Activated CD4-positive, alpha-beta memory T cell treated with anti-CD3 and anti-CD28 coated beads, Interleukin-2, amount 10 ng/mL, durations not matched to agents 7 days and 5 days (primary cell): Measurements from ENCODE around the gene GBP7. TPM values are rescaled to one million over a fixed set of nuclear protein-coding genes. Genes with fewer than 3 reads are reported as not detected.

ENCODE experiments used
- CTCF ChIA-PET: fragments of 350-600 bp; sonication (Branson Sonifier 250); formaldehyde crosslinking; loops from one replicate; lab custom pipeline; 2021; ENCODE audit warnings: antibody characterized with exemption, inconsistent platforms; lab: Charles Lee
- POLR2A ChIA-PET: fragments of 350-600 bp; sonication (Branson Sonifier 250); formaldehyde crosslinking; loops from one replicate; lab custom pipeline; 2021; ENCODE audit warnings: antibody characterized with exemption; lab: Charles Lee
- DNase-seq: peaks from one replicate; pipeline ENCODE4 v3.0.0-alpha.2; 2020
- H3K27ac Mint-ChIP-seq: one replicate; pipeline ENCODE4 v1.8.0; 2021; ENCODE audit warnings: mild to moderate bottlenecking, mixed read lengths
- H3K27me3 Mint-ChIP-seq: one replicate; pipeline ENCODE4 v1.8.0; 2021; ENCODE audit warnings: mixed read lengths
- H3K36me3 Mint-ChIP-seq: one replicate; pipeline ENCODE4 v1.8.0; 2021; ENCODE audit warnings: low read depth, mixed read lengths
- H3K4me1 Mint-ChIP-seq: one replicate; pipeline ENCODE4 v1.8.0; 2021; ENCODE audit warnings: mixed read lengths
- H3K4me3 Mint-ChIP-seq: one replicate; pipeline ENCODE4 v1.8.0; 2021; ENCODE audit warnings: mild to moderate bottlenecking, mixed read lengths
- H3K9me3 Mint-ChIP-seq: one replicate; pipeline ENCODE4 v1.8.0; 2021; ENCODE audit warnings: mixed read lengths
- total RNA-seq, 2 experiments: library from RNA; stranded (reverse); gene quantifications; one replicate each; pipeline ENCODE4 v1.2.3, GENCODE V29; 2021

Gene GBP7
- total RNA-seq, 2 experiments from 2014 or later = 0.15 to 0.30 TPM

DNA sequence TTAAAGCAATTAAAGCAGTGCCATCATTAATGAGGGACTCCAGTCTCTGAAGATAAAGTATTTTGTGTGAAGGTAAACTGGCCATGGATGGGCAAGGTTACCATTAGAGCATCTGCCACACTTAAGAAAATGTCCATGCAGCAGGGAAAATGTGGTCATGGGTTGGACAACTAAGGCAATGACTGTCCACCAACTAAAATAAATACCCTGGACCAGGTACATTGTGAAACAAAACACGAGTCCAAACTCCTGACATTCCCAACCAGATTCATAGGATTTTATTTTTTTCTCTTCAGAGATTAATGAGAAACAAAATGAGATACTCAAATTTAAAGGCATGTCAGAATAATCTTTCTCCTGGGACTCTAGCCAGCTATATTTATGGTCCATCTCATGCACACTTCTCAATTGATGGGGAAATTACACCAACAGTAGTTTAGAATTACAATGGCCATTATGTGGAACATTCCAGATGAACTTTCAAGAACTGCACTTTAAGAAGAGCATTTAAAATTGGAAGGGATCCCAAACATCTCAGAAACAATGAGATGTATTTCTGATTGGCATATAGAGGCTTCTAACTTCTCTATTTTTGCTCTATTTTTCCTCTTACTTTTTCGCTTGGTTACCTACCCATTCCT, 8.1 kb downstream of the GBP7 start:
- H3K4me3 Mint-ChIP-seq = no peak overlapping the region
- H3K4me1 Mint-ChIP-seq = peaks cover 8% of the 10 kb centered on the region
- no peak for DNase-seq
- no peak overlapping the region for H3K27ac Mint-ChIP-seq
- peaks cover 9% of the 10 kb centered on the region for H3K36me3 Mint-ChIP-seq
- no peaks in the 10 kb centered on the region for H3K27me3 Mint-ChIP-seq
- H3K9me3 Mint-ChIP-seq = peaks cover 9% of the 10 kb centered on the region
- ChIA-PET CTCF (no interaction called here), POLR2A (no interaction called here)

GRCh38 chr1:89166705-89167104, 9.1 kb downstream of the GBP7 start:
- H3K9me3 Mint-ChIP-seq = peaks cover 9% of the 10 kb centered on the region
- H3K27me3 Mint-ChIP-seq = no peaks in the 10 kb centered on the region
- H3K36me3 Mint-ChIP-seq = peaks cover 9% of the 10 kb centered on the region
- ChIA-PET POLR2A (no interaction called here), CTCF (no interaction called here)
- DNase-seq = no peak
- no peak overlapping the region for H3K27ac Mint-ChIP-seq
- peaks cover 8% of the 10 kb centered on the region for H3K4me1 Mint-ChIP-seq
- no peak overlapping the region for H3K4me3 Mint-ChIP-seq

- POLR2A ChIA-PET = no interaction called here
- CTCF ChIA-PET = no interaction called here
- DNase-seq = no peak
- Mint-ChIP-seq H3K4me3 (no peak overlapping the region), H3K9me3 (peaks cover 8% of the 10 kb centered on the region), H3K36me3 (peaks cover 9% of the 10 kb centered on the region), H3K4me1 (peaks cover 3% of the 10 kb centered on the region), H3K27ac (no peak overlapping the region), H3K27me3 (no peaks in the 10 kb centered on the region)
Measured at GRCh38 chr1:89165811-89166210, 10.0 kb downstream of the GBP7 start.

- ChIA-PET CTCF (no interaction called here), POLR2A (no interaction called here)
- peaks cover 8% of the 10 kb centered on the region for H3K27me3 Mint-ChIP-seq
- H3K4me3 Mint-ChIP-seq = no peak overlapping the region
- peaks cover 3% of the 10 kb centered on the region for H3K36me3 Mint-ChIP-seq
- DNase-seq = no peak
- no peak overlapping the region for H3K27ac Mint-ChIP-seq
- peaks cover 7% of the 10 kb centered on the region for H3K9me3 Mint-ChIP-seq
- H3K4me1 Mint-ChIP-seq = peaks cover 2% of the 10 kb centered on the region
Measured at GRCh38 chr1:89151047-89151446, 24.8 kb downstream of the GBP7 start.

DNA sequence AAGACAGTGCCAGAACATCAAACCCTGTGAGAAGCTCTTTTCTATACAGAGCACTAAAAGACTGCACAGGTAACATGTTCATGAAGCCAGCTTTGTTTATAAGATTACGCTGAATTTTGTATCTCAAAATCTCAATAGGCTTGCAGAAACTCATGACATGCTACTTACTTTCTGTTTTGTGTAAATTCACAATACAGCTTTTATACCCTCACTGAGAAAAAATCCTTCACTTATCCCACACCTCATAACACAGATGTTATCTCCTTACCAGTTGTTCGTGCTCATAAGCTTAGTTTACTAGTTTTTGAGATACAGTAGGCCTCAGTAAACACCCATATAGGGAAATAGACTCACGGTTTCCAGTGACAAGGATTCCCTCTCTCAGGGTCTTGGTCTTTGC, 25.8 kb downstream of the GBP7 start:
- DNase-seq = no peak
- H3K27ac Mint-ChIP-seq = no peak overlapping the region
- peaks cover 2% of the 10 kb centered on the region for H3K4me1 Mint-ChIP-seq
- peaks cover 3% of the 10 kb centered on the region for H3K36me3 Mint-ChIP-seq
- no peaks in the 10 kb centered on the region for H3K9me3 Mint-ChIP-seq
- no peak overlapping the region for H3K4me3 Mint-ChIP-seq
- ChIA-PET POLR2A (no interaction called here), CTCF (no interaction called here)
- H3K27me3 Mint-ChIP-seq = peaks cover 8% of the 10 kb centered on the region

GRCh38 chr1:89149229-89149628, 26.6 kb downstream of the GBP7 start:
- peaks cover 8% of the 10 kb centered on the region for H3K27me3 Mint-ChIP-seq
- no peaks in the 10 kb centered on the region for H3K9me3 Mint-ChIP-seq
- CTCF ChIA-PET = no interaction called here
- no peak overlapping the region for H3K4me3 Mint-ChIP-seq
- H3K27ac Mint-ChIP-seq = no peak overlapping the region
- no peak for DNase-seq
- H3K36me3 Mint-ChIP-seq = peaks cover 3% of the 10 kb centered on the region
- peaks cover 2% of the 10 kb centered on the region for H3K4me1 Mint-ChIP-seq
- POLR2A ChIA-PET = no interaction called here

- peaks cover 2% of the 10 kb centered on the region for H3K4me1 Mint-ChIP-seq
- H3K9me3 Mint-ChIP-seq = no peaks in the 10 kb centered on the region
- peaks cover 8% of the 10 kb centered on the region for H3K27me3 Mint-ChIP-seq
- CTCF ChIA-PET = no interaction called here
- H3K27ac Mint-ChIP-seq = no peak overlapping the region
- H3K4me3 Mint-ChIP-seq = no peak overlapping the region
- POLR2A ChIA-PET = interaction anchor here (1.1 kb wide), 1 partner anchor 20 kb away, joined by 3 read pairs; no protein-coding TSS in a partner anchor
- DNase-seq = no peak
- peaks cover 3% of the 10 kb centered on the region for H3K36me3 Mint-ChIP-seq
Measured at GRCh38 chr1:89147678-89148658, 27.8 kb downstream of the GBP7 start.

DNA sequence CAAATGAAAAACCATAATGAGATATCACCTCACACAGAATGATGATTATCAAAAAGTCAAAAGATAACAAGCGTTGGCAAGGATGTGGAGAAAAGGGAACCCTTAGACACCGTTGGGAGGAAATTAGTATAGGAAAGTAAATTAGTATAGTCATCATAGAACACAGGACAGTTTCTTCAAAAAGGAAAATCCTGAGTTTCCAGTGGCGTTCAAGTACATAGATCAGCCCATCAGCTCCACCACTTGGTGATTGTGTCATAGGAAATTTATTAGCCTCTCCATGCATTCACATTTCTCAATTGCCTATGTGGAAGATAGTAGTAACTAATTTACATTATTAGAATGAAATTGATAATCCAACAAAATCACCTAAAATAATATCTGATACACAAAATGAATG, 29.1 kb downstream of the GBP7 start:
- no peak overlapping the region for H3K27ac Mint-ChIP-seq
- ChIA-PET POLR2A (no interaction called here), CTCF (no interaction called here)
- no peaks in the 10 kb centered on the region for H3K9me3 Mint-ChIP-seq
- H3K36me3 Mint-ChIP-seq = peaks cover 3% of the 10 kb centered on the region
- H3K4me3 Mint-ChIP-seq = no peak overlapping the region
- no peak for DNase-seq
- peaks cover 8% of the 10 kb centered on the region for H3K27me3 Mint-ChIP-seq
- peaks cover 2% of the 10 kb centered on the region for H3K4me1 Mint-ChIP-seq

GRCh38 chr1:89143484-89143883, 32.3 kb downstream of the GBP7 start:
- H3K27me3 Mint-ChIP-seq = peaks cover 12% of the 10 kb centered on the region
- H3K36me3 Mint-ChIP-seq = peaks cover 6% of the 10 kb centered on the region
- no peaks in the 10 kb centered on the region for H3K4me1 Mint-ChIP-seq
- H3K4me3 Mint-ChIP-seq = no peak overlapping the region
- ChIA-PET POLR2A (no interaction called here), CTCF (no interaction called here)
- no peak overlapping the region for H3K27ac Mint-ChIP-seq
- no peak for DNase-seq
- H3K9me3 Mint-ChIP-seq = peaks cover 4% of the 10 kb centered on the region

DNA sequence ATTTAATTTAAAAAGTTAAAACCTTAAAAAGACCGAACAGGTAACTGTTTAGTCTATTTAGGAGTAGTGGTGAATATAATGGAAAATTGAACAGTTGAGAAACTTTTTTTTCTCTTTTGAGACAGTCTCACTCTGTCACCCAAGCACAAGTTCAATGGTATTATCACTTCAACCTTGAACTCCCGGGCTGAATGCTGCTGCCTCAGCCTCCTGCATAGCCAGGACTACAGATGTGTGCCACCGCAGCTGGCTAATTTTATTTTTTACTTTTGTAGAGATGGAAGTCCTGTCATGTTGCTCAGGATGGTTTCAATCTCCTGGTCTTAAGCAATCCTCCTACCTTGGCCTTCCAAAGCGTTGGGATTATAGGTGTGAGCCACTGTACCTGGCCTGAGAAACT, 33.6 kb downstream of the GBP7 start:
- Mint-ChIP-seq H3K4me3 (no peak overlapping the region), H3K36me3 (peaks cover 15% of the 10 kb centered on the region), H3K4me1 (no peaks in the 10 kb centered on the region), H3K9me3 (peaks cover 13% of the 10 kb centered on the region), H3K27me3 (peaks cover 8% of the 10 kb centered on the region), H3K27ac (no peak overlapping the region)
- ChIA-PET POLR2A (interaction anchor here (1.3 kb wide), 1 partner anchor 24 kb away, joined by 3 read pairs; no protein-coding TSS in a partner anchor), CTCF (no interaction called here)
- no peak for DNase-seq

DNA sequence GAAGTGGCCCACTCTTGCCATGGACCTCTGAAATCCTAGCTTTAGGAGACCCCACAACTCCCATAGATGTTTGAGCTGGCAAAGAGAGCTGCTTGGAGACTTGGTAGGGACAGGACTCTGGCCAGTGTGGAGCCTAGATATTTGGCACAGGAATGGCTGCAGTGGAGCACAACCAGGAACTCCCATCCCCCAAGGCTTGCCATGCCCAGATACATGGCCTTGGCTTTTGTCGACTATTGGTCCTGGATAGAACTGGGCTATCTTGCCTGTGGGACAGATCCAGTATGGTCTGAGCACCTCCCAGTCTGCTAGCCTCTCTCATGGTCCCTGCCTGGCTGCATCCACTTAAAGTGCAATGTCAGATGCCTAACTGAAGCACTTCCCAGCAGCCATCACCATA, 42.1 kb downstream of the GBP7 start:
- ChIA-PET CTCF (no interaction called here), POLR2A (interaction anchor here (0.6 to 0.8 kb wide), 2 partner anchors 52 to 124 kb away, joined by 3 read pairs; no protein-coding TSS in a partner anchor)

DNA sequence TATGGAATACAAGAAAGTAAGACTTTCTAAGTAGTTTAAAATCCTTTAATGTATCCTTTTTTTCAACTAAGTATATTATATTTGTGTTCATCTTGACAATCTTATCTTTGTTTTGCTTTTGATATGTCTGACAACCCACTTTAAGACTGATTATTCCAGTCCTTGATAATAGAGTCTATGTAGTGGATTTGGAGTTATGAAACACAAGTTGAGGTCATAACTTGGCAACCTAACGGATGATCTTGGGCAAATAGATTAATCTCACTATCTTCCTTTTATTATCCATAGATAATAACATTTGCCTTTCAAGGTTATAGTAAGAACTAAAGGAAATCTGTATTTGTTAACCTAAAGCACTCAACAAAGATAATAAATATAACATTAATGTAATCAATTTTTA, 45.1 kb downstream of the GBP7 start:
- H3K4me1 Mint-ChIP-seq = peaks cover 30% of the 10 kb centered on the region
- DNase-seq = no peak
- H3K4me3 Mint-ChIP-seq = no peak overlapping the region
- no peaks in the 10 kb centered on the region for H3K27me3 Mint-ChIP-seq
- H3K27ac Mint-ChIP-seq = no peak overlapping the region
- ChIA-PET POLR2A (interaction anchor here (1.2 kb wide), 1 partner anchor 66 kb away, joined by 4 read pairs; the partner anchor contains the start of gene GBP1), CTCF (interaction anchor here (1.4 kb wide), 1 partner anchor 131 kb away, joined by 3 read pairs; no protein-coding TSS in a partner anchor)
- peaks cover 16% of the 10 kb centered on the region for H3K9me3 Mint-ChIP-seq
- H3K36me3 Mint-ChIP-seq = peaks cover 32% of the 10 kb centered on the region

More for the DNA sequence above, 42.1 kb downstream of the GBP7 start:
- Mint-ChIP-seq H3K36me3 (peaks cover 40% of the 10 kb centered on the region), H3K4me1 (peaks cover 14% of the 10 kb centered on the region), H3K4me3 (no peak overlapping the region), H3K27me3 (peaks cover 3% of the 10 kb centered on the region), H3K27ac (no peak overlapping the region), H3K9me3 (peaks cover 36% of the 10 kb centered on the region)
- no peak for DNase-seq

- Mint-ChIP-seq H3K9me3 (peaks cover 11% of the 10 kb centered on the region), H3K4me3 (no peak overlapping the region), H3K4me1 (peaks cover 30% of the 10 kb centered on the region), H3K36me3 (peaks cover 35% of the 10 kb centered on the region), H3K27ac (no peak overlapping the region), H3K27me3 (no peaks in the 10 kb centered on the region)
- no peak for DNase-seq
- POLR2A ChIA-PET = interaction anchor here (1.2 kb wide), 1 partner anchor 65 kb away, joined by 4 read pairs; the partner anchor contains the start of gene GBP1
- CTCF ChIA-PET = interaction anchor here (1.4 kb wide), 1 partner anchor 130 kb away, joined by 3 read pairs; no protein-coding TSS in a partner anchor
Measured at GRCh38 chr1:89129911-89130310, 45.9 kb downstream of the GBP7 start.
